Measurements from ENCODE around the gene NOVA1. TPM values are rescaled to one million over a fixed set of nuclear protein-coding genes. Genes with fewer than 3 reads are reported as not detected.

NOVA1 gene
- total and polyA plus RNA-seq, 2 experiments from 2014 or later, result 0.32 to 1.6 TPM

DNA sequence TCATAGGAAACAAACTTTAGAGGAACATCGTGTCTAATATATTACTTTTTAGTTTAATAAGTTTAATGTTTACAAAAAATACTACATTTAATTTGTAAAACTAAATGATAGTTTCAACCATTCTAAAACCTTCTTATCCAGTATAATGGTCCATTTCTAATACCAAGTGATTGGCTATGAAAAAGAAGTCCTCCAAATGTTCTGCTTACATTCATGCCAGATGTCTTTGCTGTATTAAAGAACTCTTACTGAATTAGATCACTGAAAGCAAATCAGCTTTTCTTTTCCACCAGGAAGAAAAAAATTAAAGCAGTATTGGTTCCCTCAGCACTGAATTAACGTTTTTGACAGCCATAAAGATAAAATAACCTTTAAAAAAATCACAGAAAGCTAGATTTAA, 3.7 kb downstream of the NOVA1 start:
- TF ChIP-seq EZH2phosphoT487 (IDR thresholded peaks at IDR 0.05; ENCODE audit: insufficient read depth, low read depth) (no peak), EZH2 (IDR thresholded peaks at IDR 0.05; ENCODE audit: insufficient read depth, poor library complexity, severe bottlenecking) (no peak)
- H3K9me2 ChIP-seq (ENCODE audit: insufficient read depth), result no peaks in the 10 kb centered on the region
- H3K79me2 ChIP-seq (ENCODE audit: insufficient read depth), result no peaks in the 10 kb centered on the region
- no peak overlapping the region for H3K9ac ChIP-seq
- no peaks in the 10 kb centered on the region for H3F3A ChIP-seq (ENCODE audit: insufficient read depth)
- no peak overlapping the region for H3K27ac ChIP-seq
- no peaks in the 10 kb centered on the region for H3K9me3 ChIP-seq (ENCODE audit: low read depth)
- H4K20me1 ChIP-seq (ENCODE audit: insufficient read depth), result no peaks in the 10 kb centered on the region
- no peaks in the 10 kb centered on the region for H3K27me3 ChIP-seq (replicated peaks; ENCODE audit: insufficient read depth)
- in situ Hi-C loops (cut with MboI), result no loop called here
- H3K4me1 ChIP-seq (ENCODE audit: insufficient read depth), result no peaks in the 10 kb centered on the region; the same call in 1 of the 2 replicates
- no peak overlapping the region for H3K4me3 ChIP-seq
- 24 to 29% methylated on average over 2 of the region's 2 CpGs for WGBS, 2 experiments (ENCODE audit: low coverage in 1 of 2, low lambda C conversion rate in 2 of 2, missing lambda C conversion rate in 2 of 2)
- no peaks in the 10 kb centered on the region for H3K36me3 ChIP-seq (ENCODE audit: low read depth)
- H3K4me2 ChIP-seq (ENCODE audit: unreplicated experiment), result no peak overlapping the region
- no peak for DNase-seq
- no peak overlapping the region for H2AFZ ChIP-seq

DNA sequence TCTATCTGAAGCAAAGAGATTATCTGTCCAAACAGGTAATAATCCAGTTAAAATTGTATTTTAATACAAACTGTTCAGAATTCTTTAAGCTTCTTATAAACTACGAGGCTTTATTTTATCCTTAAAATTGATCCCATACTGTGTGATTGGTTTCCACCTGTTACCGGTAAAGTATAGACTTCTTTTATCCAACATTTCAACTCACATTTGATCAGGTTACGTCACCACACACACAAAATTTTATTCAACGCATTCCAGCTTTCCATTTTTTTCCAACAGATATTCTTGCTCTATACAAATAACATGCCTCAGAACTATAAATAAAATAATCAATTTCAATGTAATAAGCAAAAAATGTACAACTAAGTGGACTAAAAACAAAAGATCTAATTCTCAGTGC, 4.5 kb downstream of the NOVA1 start:
- Histone ChIP-seq H2AFZ (no peak overlapping the region), H3K4me3 (no peak overlapping the region), H4K20me1 (ENCODE audit: insufficient read depth) (no peaks in the 10 kb centered on the region), H3K79me2 (ENCODE audit: insufficient read depth) (no peaks in the 10 kb centered on the region), H3K27ac (no peak overlapping the region), H3F3A (ENCODE audit: insufficient read depth) (no peaks in the 10 kb centered on the region), H3K9me2 (ENCODE audit: insufficient read depth) (no peaks in the 10 kb centered on the region), H3K9ac (no peak overlapping the region), H3K9me3 (ENCODE audit: low read depth) (no peaks in the 10 kb centered on the region), H3K4me2 (ENCODE audit: unreplicated experiment) (no peak overlapping the region), H3K27me3 (replicated peaks; ENCODE audit: insufficient read depth) (no peaks in the 10 kb centered on the region), H3K4me1 (ENCODE audit: insufficient read depth) (no peaks in the 10 kb centered on the region), H3K36me3 (ENCODE audit: low read depth) (no peaks in the 10 kb centered on the region)
- no peak for DNase-seq
- TF ChIP-seq EZH2 (IDR thresholded peaks at IDR 0.05; ENCODE audit: insufficient read depth, poor library complexity, severe bottlenecking) (no peak), EZH2phosphoT487 (IDR thresholded peaks at IDR 0.05; ENCODE audit: insufficient read depth, low read depth) (no peak)
- in situ Hi-C loops (cut with MboI), result no loop called here
- WGBS, 2 experiments (ENCODE audit: low coverage in 1 of 2, low lambda C conversion rate in 2 of 2, missing lambda C conversion rate in 2 of 2), result 95 to 97% methylated on average over 4 of the region's 4 CpGs

GRCh38 chr14:26589925-26590324, 7.9 kb downstream of the NOVA1 start:
- in situ Hi-C loops (cut with MboI), result no loop called here
- no peak overlapping the region for H3K27ac ChIP-seq
- H3K4me2 ChIP-seq (ENCODE audit: unreplicated experiment), result no peak overlapping the region
- no peaks in the 10 kb centered on the region for H3K9me2 ChIP-seq (ENCODE audit: insufficient read depth)
- H3K4me1 ChIP-seq (ENCODE audit: insufficient read depth), result no peaks in the 10 kb centered on the region
- H3K79me2 ChIP-seq (ENCODE audit: insufficient read depth), result no peaks in the 10 kb centered on the region
- 81 to 94% methylated on average over 1 of the region's 1 CpG for WGBS, 2 experiments (ENCODE audit: low coverage in 1 of 2, low lambda C conversion rate in 2 of 2, missing lambda C conversion rate in 2 of 2)
- H3F3A ChIP-seq (ENCODE audit: insufficient read depth), result no peaks in the 10 kb centered on the region
- no peaks in the 10 kb centered on the region for H4K20me1 ChIP-seq (ENCODE audit: insufficient read depth)
- no peaks in the 10 kb centered on the region for H3K27me3 ChIP-seq (replicated peaks; ENCODE audit: insufficient read depth)
- H3K36me3 ChIP-seq (ENCODE audit: low read depth), result no peaks in the 10 kb centered on the region
- no peak overlapping the region for H3K9ac ChIP-seq
- no peak overlapping the region for H3K4me3 ChIP-seq
- no peak overlapping the region for H2AFZ ChIP-seq
- no peak for DNase-seq
- TF ChIP-seq EZH2phosphoT487 (IDR thresholded peaks at IDR 0.05; ENCODE audit: insufficient read depth, low read depth), result no peak
- no peak for TF ChIP-seq EZH2 (IDR thresholded peaks at IDR 0.05; ENCODE audit: insufficient read depth, poor library complexity, severe bottlenecking)
- no peaks in the 10 kb centered on the region for H3K9me3 ChIP-seq (ENCODE audit: low read depth)

- H4K20me1 ChIP-seq (ENCODE audit: insufficient read depth), result 0 out of 2 replicates have a peak, but pooled peaks cover 4% of the 10 kb centered on the region
- H3K9me3 ChIP-seq (ENCODE audit: low read depth), result no peaks in the 10 kb centered on the region
- no peak overlapping the region for H3K9ac ChIP-seq
- no peak overlapping the region for H3K4me2 ChIP-seq (ENCODE audit: unreplicated experiment)
- no peak for TF ChIP-seq EZH2phosphoT487 (IDR thresholded peaks at IDR 0.05; ENCODE audit: insufficient read depth, low read depth)
- TF ChIP-seq EZH2 (IDR thresholded peaks at IDR 0.05; ENCODE audit: insufficient read depth, poor library complexity, severe bottlenecking), result no peak
- in situ Hi-C loops (cut with MboI), result no loop called here
- no peaks in the 10 kb centered on the region for H3K79me2 ChIP-seq (ENCODE audit: insufficient read depth)
- H3K9me2 ChIP-seq (ENCODE audit: insufficient read depth), result no peaks in the 10 kb centered on the region
- DNase-seq, result no peak
- H3K4me3 ChIP-seq, result no peak overlapping the region
- no peaks in the 10 kb centered on the region for H3F3A ChIP-seq (ENCODE audit: insufficient read depth)
- 36% methylated on average over 2 of the region's 2 CpGs for WGBS, 2 experiments (ENCODE audit: low coverage in 1 of 2, low lambda C conversion rate in 2 of 2, missing lambda C conversion rate in 2 of 2)
- peak overlapping the region; percentile 22; the same call in 1 of the 2 replicates for H2AFZ ChIP-seq
- H3K36me3 ChIP-seq (ENCODE audit: low read depth), result no peaks in the 10 kb centered on the region
- no peaks in the 10 kb centered on the region for H3K27me3 ChIP-seq (replicated peaks; ENCODE audit: insufficient read depth)
- H3K4me1 ChIP-seq (ENCODE audit: insufficient read depth), result no peaks in the 10 kb centered on the region
- no peak overlapping the region for H3K27ac ChIP-seq
These were observed 20.1 kb downstream of the NOVA1 start for GRCh38 chr14:26577711-26578110.
